HepG2 (cell line): ENCODE data around the gene APPBP2. TPM values are rescaled to one million over a fixed set of nuclear protein-coding genes. Genes with fewer than 3 reads are reported as not detected.

Source experiments
- CENPT ChIP-seq: sonication (generic); formaldehyde crosslinking; IDR thresholded peaks from 2 replicates; pipeline ENCODE4 v1.8.0; 2022; ENCODE audit warnings: low read depth, mild to moderate bottlenecking, moderate library complexity, missing genetic modification reagents
- FOSL2 ChIP-seq: sonication (generic); formaldehyde crosslinking; IDR thresholded peaks from 2 replicates; pipeline ENCODE4 v1.4.0; 2020; ENCODE audit warnings: missing genetic modification reagents
- FOXK1 ChIP-seq: sonication (generic); formaldehyde crosslinking; IDR thresholded peaks from 2 replicates; pipeline ENCODE4 v1.4.0; 2020; ENCODE audit warnings: low read depth, missing genetic modification reagents, borderline replicate concordance
- KAT2B ChIP-seq: fragments of 150-350 bp; IDR thresholded peaks from 2 replicates; pipeline ENCODE4 v1.6.1; 2014; ENCODE audit warnings: low read depth, low read length, borderline replicate concordance
- KAT7 ChIP-seq: IDR thresholded peaks from 2 replicates; pipeline ENCODE4 v1.6.1; 2018; ENCODE audit warnings: borderline replicate concordance, missing compliant biosample characterization
- KLF15 ChIP-seq: sonication (generic); formaldehyde crosslinking; IDR thresholded peaks from 2 replicates; pipeline ENCODE4 v1.8.1; 2023; ENCODE audit warnings: borderline replicate concordance, mild to moderate bottlenecking, inconsistent platforms, missing genetic modification reagents, mixed read lengths
- KMT2B ChIP-seq: IDR thresholded peaks from 2 replicates; pipeline ENCODE4 v1.6.1; 2016; ENCODE audit warnings: missing genetic modification reagents, missing compliant biosample characterization
- MAF1 ChIP-seq: sonication (generic); formaldehyde crosslinking; IDR thresholded peaks from 2 replicates; pipeline ENCODE4 v1.5.0; 2020; ENCODE audit warnings: missing genetic modification reagents, borderline replicate concordance
- MYC ChIP-seq: sonication (generic); formaldehyde crosslinking; IDR thresholded peaks from 2 replicates; pipeline ENCODE4 v1.9.0; 2021; ENCODE audit warnings: missing genetic modification reagents, borderline replicate concordance
- PHF21A ChIP-seq: sonication (generic); formaldehyde crosslinking; IDR thresholded peaks from 2 replicates; pipeline ENCODE4 v1.5.0; 2020; ENCODE audit warnings: mild to moderate bottlenecking, missing genetic modification reagents
- SP1 ChIP-seq, 2 experiments: fragments of 450-650 bp in 1 of 2; sonication (generic) in 1 of 2; formaldehyde crosslinking in 1 of 2; IDR thresholded peaks; 2 replicates each; pipeline versions ENCODE4 v1.4.0 to v1.6.1; 2016 to 2020; ENCODE audit warnings: missing genetic modification reagents in 1 of 2
- YY1 ChIP-seq: IDR thresholded peaks from 2 replicates; pipeline ENCODE4 v1.6.1; 2011; ENCODE audit warnings: low read length, low read depth, moderate library complexity, mild to moderate bottlenecking; ENCODE audit not compliant: insufficient read depth, insufficient replicate concordance
- ZKSCAN8 ChIP-seq: IDR thresholded peaks from 2 replicates; pipeline ENCODE4 v1.6.1; 2016; ENCODE audit warnings: borderline replicate concordance, missing genetic modification reagents, missing compliant biosample characterization
- ZNF10 ChIP-seq: sonication (generic); formaldehyde crosslinking; IDR thresholded peaks from 2 replicates; pipeline ENCODE4 v1.4.0; 2020; ENCODE audit warnings: mild to moderate bottlenecking, low read depth, missing genetic modification reagents, borderline replicate concordance
- ZNF160 ChIP-seq: sonication (generic); formaldehyde crosslinking; IDR thresholded peaks from 2 replicates; pipeline ENCODE4 v1.8.0; 2022; ENCODE audit warnings: mild to moderate bottlenecking, inconsistent platforms, missing genetic modification reagents
- ZNF431 ChIP-seq: sonication (generic); formaldehyde crosslinking; IDR thresholded peaks from 2 replicates; pipeline ENCODE4 v1.9.0; 2022; ENCODE audit warnings: missing genetic modification reagents, low read depth, mild to moderate bottlenecking, borderline replicate concordance
- ZNF703 ChIP-seq: sonication (generic); formaldehyde crosslinking; IDR thresholded peaks from 2 replicates; pipeline ENCODE4 v1.5.1; 2020; ENCODE audit warnings: missing genetic modification reagents, mild to moderate bottlenecking, moderate library complexity, borderline replicate concordance
- ZNF709 ChIP-seq: sonication (generic); formaldehyde crosslinking; IDR thresholded peaks from 2 replicates; pipeline ENCODE4 v1.5.0; 2020; ENCODE audit warnings: mild to moderate bottlenecking, missing genetic modification reagents
- ZNF737 ChIP-seq: sonication (generic); formaldehyde crosslinking; IDR thresholded peaks from 2 replicates; pipeline ENCODE4 v1.5.0; 2020; ENCODE audit warnings: missing genetic modification reagents, mild to moderate bottlenecking, borderline replicate concordance
- ZNF768 ChIP-seq: sonication (generic); formaldehyde crosslinking; IDR thresholded peaks from 2 replicates; pipeline ENCODE4 v1.4.0; 2020; ENCODE audit warnings: missing genetic modification reagents
- ZNF790 ChIP-seq: sonication (generic); formaldehyde crosslinking; IDR thresholded peaks from 2 replicates; pipeline ENCODE4 v1.8.0; 2022; ENCODE audit warnings: missing genetic modification reagents, mild to moderate bottlenecking, borderline replicate concordance
- polyA plus RNA-seq, 8 experiments: library from polyadenylated mRNA; depleted of rRNA in 3 of 8; stranded (reverse) in 7 of 8; unstranded in 1 of 8; fragments of >200 nt; fragmentation: Illumina TruSeq in 4 of 8; extraction: Trizol in 4 of 8; gene quantifications; 2 replicates each; pipeline versions ENCODE4 v1.2.1 to v1.2.3, GENCODE V29; 2011 to 2016; ENCODE audit warnings: low read depth in 4 of 8, missing spikeins in 1 of 8, mixed read lengths in 1 of 8; ENCODE audit not compliant: insufficient read depth in 1 of 8
- total RNA-seq, 5 experiments: library from RNA; depleted of rRNA; stranded (reverse); fragments of >200 nt; fragmentation: Illumina TruSeq; extraction: Trizol; gene quantifications; 2 replicates each; pipeline ENCODE4 v1.2.3, GENCODE V29; 2016; ENCODE audit warnings: low read depth in 1 of 5
- TF ChIP-seq, protein P1 (sequence below): sonication (generic); formaldehyde crosslinking; IDR thresholded peaks from 2 replicates; pipeline ENCODE4 v1.4.0; 2020; ENCODE audit warnings: missing genetic modification reagents, low read depth, mild to moderate bottlenecking, borderline replicate concordance
- TF ChIP-seq, protein P2 (sequence below): sonication (generic); formaldehyde crosslinking; IDR thresholded peaks from 2 replicates; pipeline ENCODE4 v1.4.0; 2020; ENCODE audit warnings: missing genetic modification reagents
- TF ChIP-seq, protein P3 (sequence below): IDR thresholded peaks from 2 replicates; pipeline ENCODE4 v1.6.1; 2016; ENCODE audit warnings: missing compliant biosample characterization, missing genetic modification reagents, borderline replicate concordance

APPBP2 gene
- total and polyA plus RNA-seq, 2 of the 13 experiments (the other 11 are each of a cell fraction or from before 2014, with no cell fraction given): 17.5 to 45.8 TPM

DNA sequence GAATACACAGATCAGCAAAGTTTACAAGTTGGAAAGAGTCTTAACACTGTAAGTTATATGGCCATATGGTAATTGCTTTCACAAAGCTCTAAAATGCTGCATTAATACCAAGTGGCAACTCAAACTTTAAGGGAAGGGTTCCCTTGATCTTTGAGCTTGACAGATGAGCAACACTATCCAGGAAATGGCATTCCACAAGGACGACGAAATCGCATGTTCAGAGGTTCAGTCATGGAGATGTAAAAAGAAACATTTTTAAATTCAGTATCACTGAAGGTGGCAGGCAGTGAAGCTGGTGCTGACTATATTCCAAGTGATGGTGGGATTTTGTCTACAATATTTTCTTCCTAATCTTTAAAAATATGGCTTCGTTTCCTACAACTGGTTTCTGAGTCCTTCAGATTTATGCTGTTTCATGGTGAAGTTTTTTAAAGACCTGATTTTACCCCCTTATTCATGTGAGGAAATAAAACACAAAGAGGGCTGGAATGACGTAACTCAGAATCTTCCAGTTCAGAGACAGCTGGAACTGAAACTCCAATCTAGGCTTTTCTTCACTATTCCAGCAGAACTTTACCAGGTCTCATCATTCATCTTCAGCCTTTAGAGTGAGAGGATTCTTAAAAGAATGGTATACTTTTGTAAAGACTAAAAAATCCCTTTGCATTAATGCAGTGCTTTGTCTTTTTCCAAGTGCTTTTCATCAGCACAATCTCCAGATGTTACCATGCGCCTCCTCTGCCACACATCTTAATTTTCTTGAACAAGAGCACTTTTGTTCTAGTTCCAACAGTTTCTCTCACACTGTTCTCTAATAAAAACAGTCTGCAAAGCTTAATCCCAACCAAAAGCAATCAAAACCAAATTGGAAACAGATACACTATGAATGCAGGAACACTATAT is 83.5 kb downstream of the APPBP2 start (continued):
- TF ChIP-seq, protein P1, sequence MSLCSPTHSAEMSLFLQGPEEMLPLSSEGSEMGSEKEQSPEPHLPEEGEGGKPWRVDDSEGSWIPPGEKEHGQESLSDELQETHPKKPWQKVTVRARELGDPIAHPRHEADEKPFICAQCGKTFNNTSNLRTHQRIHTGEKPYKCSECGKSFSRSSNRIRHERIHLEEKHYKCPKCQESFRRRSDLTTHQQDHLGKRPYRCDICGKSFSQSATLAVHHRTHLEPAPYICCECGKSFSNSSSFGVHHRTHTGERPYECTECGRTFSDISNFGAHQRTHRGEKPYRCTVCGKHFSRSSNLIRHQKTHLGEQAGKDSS (CRISPR knock-in tag): no peak
- TF ChIP-seq, protein P2, sequence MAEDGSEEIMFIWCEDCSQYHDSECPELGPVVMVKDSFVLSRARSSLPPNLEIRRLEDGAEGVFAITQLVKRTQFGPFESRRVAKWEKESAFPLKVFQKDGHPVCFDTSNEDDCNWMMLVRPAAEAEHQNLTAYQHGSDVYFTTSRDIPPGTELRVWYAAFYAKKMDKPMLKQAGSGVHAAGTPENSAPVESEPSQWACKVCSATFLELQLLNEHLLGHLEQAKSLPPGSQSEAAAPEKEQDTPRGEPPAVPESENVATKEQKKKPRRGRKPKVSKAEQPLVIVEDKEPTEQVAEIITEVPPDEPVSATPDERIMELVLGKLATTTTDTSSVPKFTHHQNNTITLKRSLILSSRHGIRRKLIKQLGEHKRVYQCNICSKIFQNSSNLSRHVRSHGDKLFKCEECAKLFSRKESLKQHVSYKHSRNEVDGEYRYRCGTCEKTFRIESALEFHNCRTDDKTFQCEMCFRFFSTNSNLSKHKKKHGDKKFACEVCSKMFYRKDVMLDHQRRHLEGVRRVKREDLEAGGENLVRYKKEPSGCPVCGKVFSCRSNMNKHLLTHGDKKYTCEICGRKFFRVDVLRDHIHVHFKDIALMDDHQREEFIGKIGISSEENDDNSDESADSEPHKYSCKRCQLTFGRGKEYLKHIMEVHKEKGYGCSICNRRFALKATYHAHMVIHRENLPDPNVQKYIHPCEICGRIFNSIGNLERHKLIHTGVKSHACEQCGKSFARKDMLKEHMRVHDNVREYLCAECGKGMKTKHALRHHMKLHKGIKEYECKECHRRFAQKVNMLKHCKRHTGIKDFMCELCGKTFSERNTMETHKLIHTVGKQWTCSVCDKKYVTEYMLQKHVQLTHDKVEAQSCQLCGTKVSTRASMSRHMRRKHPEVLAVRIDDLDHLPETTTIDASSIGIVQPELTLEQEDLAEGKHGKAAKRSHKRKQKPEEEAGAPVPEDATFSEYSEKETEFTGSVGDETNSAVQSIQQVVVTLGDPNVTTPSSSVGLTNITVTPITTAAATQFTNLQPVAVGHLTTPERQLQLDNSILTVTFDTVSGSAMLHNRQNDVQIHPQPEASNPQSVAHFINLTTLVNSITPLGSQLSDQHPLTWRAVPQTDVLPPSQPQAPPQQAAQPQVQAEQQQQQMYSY (CRISPR knock-in tag): no peak
- TF ChIP-seq KAT7 (CRISPR knock-in tag) (no peak), ZNF431 (no peak), PHF21A (CRISPR knock-in tag) (no peak), ZNF703 (CRISPR knock-in tag) (no peak), FOSL2 (peak; percentile 74), ZNF709 (no peak), ZNF737 (CRISPR knock-in tag) (no peak), ZNF790 (CRISPR knock-in tag) (no peak), KMT2B (peak; percentile 12; the same call in 1 of the 2 replicates), SP1 (IDR thresholded peaks at IDR 0.05) (no peak), SP1 (CRISPR knock-in tag; IDR thresholded peaks at IDR 0.05) (no peak), ZNF10 (CRISPR knock-in tag) (no peak), CENPT (no peak), ZKSCAN8 (CRISPR knock-in tag) (no peak), MAF1 (no peak), KLF15 (CRISPR knock-in tag) (no peak), FOXK1 (CRISPR knock-in tag) (no peak), MYC (CRISPR knock-in tag) (no peak), ZNF768 (CRISPR knock-in tag) (no peak), ZNF160 (CRISPR knock-in tag) (no peak), YY1 (no peak), KAT2B (no peak)
- TF ChIP-seq, protein P3, sequence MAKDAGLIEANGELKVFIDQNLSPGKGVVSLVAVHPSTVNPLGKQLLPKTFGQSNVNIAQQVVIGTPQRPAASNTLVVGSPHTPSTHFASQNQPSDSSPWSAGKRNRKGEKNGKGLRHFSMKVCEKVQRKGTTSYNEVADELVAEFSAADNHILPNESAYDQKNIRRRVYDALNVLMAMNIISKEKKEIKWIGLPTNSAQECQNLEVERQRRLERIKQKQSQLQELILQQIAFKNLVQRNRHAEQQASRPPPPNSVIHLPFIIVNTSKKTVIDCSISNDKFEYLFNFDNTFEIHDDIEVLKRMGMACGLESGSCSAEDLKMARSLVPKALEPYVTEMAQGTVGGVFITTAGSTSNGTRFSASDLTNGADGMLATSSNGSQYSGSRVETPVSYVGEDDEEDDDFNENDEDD (CRISPR knock-in tag): no peak
